ENCODE measurements around the gene SYT12.

GRCh38 chr11:67057205-67057672 lies 34.3 kb downstream of the SYT12 start:
- TF ChIP-seq, protein P1, sequence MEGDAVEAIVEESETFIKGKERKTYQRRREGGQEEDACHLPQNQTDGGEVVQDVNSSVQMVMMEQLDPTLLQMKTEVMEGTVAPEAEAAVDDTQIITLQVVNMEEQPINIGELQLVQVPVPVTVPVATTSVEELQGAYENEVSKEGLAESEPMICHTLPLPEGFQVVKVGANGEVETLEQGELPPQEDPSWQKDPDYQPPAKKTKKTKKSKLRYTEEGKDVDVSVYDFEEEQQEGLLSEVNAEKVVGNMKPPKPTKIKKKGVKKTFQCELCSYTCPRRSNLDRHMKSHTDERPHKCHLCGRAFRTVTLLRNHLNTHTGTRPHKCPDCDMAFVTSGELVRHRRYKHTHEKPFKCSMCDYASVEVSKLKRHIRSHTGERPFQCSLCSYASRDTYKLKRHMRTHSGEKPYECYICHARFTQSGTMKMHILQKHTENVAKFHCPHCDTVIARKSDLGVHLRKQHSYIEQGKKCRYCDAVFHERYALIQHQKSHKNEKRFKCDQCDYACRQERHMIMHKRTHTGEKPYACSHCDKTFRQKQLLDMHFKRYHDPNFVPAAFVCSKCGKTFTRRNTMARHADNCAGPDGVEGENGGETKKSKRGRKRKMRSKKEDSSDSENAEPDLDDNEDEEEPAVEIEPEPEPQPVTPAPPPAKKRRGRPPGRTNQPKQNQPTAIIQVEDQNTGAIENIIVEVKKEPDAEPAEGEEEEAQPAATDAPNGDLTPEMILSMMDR (conservative IDR thresholded peaks at IDR 0.05; ENCODE audit: low read depth, low read length): no peak
- TF ChIP-seq EZH2phosphoT487 (IDR thresholded peaks at IDR 0.05; ENCODE audit: borderline replicate concordance, low read length) (no peak), EZH2 (IDR thresholded peaks at IDR 0.05; ENCODE audit: low read length, unreplicated experiment) (no peak)

Measured in PC-3 (cell line).